ENCODE data around the gene CEPT1.

DNA sequence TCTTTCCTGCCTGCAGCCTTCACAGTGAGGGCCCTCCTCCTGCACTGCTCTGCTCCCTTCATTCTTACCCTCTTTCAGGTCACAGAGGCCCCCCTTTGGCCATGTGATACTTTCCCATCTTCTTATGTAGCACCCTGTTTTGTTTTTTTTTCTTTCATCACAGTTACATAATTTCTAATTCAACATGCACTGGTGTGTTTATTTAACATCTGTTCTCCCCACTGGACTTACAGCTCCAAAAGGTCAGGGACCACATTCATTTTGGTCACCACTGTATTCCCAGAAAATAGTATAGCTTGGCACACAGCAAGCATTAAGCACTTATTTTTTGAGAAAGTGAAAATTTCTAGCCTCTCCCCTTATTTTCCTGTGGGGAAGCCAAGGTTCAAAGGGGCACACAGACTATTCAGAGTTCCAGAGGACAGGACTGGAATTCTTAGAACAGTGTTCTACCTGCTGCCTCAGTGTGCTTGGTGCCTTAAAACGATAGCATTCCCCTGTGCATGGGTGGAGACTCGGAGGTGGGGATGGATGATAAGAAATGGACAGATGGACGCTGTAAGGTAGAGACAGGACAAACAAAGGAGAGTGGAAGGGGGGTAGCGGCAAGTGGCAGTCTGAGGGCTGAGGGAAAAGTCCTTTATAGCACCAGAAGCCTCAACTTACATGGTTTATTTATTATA lies 55.1 kb downstream of the CEPT1 start:
- no peak for TF ChIP-seq EP300 (conservative IDR thresholded peaks at IDR 0.05; ENCODE audit: poor library complexity, severe bottlenecking)
- TF ChIP-seq, protein P1, sequence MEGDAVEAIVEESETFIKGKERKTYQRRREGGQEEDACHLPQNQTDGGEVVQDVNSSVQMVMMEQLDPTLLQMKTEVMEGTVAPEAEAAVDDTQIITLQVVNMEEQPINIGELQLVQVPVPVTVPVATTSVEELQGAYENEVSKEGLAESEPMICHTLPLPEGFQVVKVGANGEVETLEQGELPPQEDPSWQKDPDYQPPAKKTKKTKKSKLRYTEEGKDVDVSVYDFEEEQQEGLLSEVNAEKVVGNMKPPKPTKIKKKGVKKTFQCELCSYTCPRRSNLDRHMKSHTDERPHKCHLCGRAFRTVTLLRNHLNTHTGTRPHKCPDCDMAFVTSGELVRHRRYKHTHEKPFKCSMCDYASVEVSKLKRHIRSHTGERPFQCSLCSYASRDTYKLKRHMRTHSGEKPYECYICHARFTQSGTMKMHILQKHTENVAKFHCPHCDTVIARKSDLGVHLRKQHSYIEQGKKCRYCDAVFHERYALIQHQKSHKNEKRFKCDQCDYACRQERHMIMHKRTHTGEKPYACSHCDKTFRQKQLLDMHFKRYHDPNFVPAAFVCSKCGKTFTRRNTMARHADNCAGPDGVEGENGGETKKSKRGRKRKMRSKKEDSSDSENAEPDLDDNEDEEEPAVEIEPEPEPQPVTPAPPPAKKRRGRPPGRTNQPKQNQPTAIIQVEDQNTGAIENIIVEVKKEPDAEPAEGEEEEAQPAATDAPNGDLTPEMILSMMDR (IDR thresholded peaks at IDR 0.05; ENCODE audit: poor library complexity, severe bottlenecking) = no peak
- TF ChIP-seq MXI1 (conservative IDR thresholded peaks at IDR 0.05; ENCODE audit: poor library complexity, severe bottlenecking) = no peak
- TF ChIP-seq TAF1 (IDR thresholded peaks at IDR 0.05; ENCODE audit: low read depth) = no peak
- TF ChIP-seq, protein P2, sequence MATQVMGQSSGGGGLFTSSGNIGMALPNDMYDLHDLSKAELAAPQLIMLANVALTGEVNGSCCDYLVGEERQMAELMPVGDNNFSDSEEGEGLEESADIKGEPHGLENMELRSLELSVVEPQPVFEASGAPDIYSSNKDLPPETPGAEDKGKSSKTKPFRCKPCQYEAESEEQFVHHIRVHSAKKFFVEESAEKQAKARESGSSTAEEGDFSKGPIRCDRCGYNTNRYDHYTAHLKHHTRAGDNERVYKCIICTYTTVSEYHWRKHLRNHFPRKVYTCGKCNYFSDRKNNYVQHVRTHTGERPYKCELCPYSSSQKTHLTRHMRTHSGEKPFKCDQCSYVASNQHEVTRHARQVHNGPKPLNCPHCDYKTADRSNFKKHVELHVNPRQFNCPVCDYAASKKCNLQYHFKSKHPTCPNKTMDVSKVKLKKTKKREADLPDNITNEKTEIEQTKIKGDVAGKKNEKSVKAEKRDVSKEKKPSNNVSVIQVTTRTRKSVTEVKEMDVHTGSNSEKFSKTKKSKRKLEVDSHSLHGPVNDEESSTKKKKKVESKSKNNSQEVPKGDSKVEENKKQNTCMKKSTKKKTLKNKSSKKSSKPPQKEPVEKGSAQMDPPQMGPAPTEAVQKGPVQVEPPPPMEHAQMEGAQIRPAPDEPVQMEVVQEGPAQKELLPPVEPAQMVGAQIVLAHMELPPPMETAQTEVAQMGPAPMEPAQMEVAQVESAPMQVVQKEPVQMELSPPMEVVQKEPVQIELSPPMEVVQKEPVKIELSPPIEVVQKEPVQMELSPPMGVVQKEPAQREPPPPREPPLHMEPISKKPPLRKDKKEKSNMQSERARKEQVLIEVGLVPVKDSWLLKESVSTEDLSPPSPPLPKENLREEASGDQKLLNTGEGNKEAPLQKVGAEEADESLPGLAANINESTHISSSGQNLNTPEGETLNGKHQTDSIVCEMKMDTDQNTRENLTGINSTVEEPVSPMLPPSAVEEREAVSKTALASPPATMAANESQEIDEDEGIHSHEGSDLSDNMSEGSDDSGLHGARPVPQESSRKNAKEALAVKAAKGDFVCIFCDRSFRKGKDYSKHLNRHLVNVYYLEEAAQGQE (IDR thresholded peaks at IDR 0.05; ENCODE audit: borderline replicate concordance) = no peak
